ENCODE measurements around the gene HIGD1A. TPM values are rescaled to one million over a fixed set of nuclear protein-coding genes. Genes with fewer than 3 reads are reported as not detected.

The HIGD1A gene
- total RNA-seq, 4 donors from 2014 or later, result 123 to 156 (median 139) TPM

- Histone ChIP-seq H3K9me3 (no peaks in the 10 kb centered on the region), H3K4me3 (no peak overlapping the region), H3K27me3 (no peaks in the 10 kb centered on the region), H3K36me3 (no peaks in the 10 kb centered on the region), H3K4me1 (peaks cover 34 to 50% of the 10 kb centered on the region in 2 donors), H3K27ac (peak overlapping the region; percentile 85 to 99 (median 94))
- intact Hi-C loops (cut with DNase I; ENCODE audit: low total_unique reads), result loop anchor here (10.0 kb wide), 1 partner anchor 517 kb away; no protein-coding TSS in a partner anchor
- DNase-seq (no peak), ATAC-seq (no peak)
- TF ChIP-seq POLR2A (IDR thresholded peaks at IDR 0.05), result no peak
- in situ Hi-C loops (cut with MboI; ENCODE audit: low sequenced_read_pairs in 4 of 4), result loop anchor here (5.0 to 25.0 kb wide), 4 partner anchors 39 to 157 kb away; partner anchors contain the start of genes SEC22C (in 2 of the 4), ZBTB47 (in 2 of the 4), HHATL (in 1 of the 4) and SS18L2 (in 1 of the 4)
These were observed 62.5 kb downstream of the HIGD1A start for GRCh38 chr3:42741796-42742195.

GRCh38 chr3:42739401-42740158 lies 64.7 kb downstream of the HIGD1A start:
- ATAC-seq (peak; percentile 85 to 87), DNase-seq (peak; percentile 98 to 100)
- Histone ChIP-seq H3K27ac (peak overlapping the region; percentile 85 to 99 (median 94)), H3K9me3 (no peaks in the 10 kb centered on the region), H3K4me1 (peaks cover 22 to 42% of the 10 kb centered on the region in 2 donors), H3K27me3 (no peaks in the 10 kb centered on the region), H3K36me3 (no peaks in the 10 kb centered on the region), H3K4me3 (no peak overlapping the region)
- peak in 1 of 5 experiments; percentile 42 for TF ChIP-seq CTCF (IDR thresholded peaks at IDR 0.05 in 4 of 5, conservative IDR thresholded peaks at IDR 0.05 in 1 of 5)
- TF ChIP-seq POLR2A (IDR thresholded peaks at IDR 0.05), result peak; percentile 64 to 72
- intact Hi-C loops (cut with DNase I; ENCODE audit: low total_unique reads) (loop anchor here (1.0 to 10.0 kb wide), 3 partner anchors 37 to 515 kb away; partner anchors contain the start of genes HHATL and KLHL40), in situ Hi-C loops (cut with MboI; ENCODE audit: low sequenced_read_pairs in 4 of 4) (loop anchor here (5.0 to 25.0 kb wide), 4 partner anchors 37 to 155 kb away; partner anchors contain the start of genes SEC22C (in 2 of the 4), ZBTB47 (in 2 of the 4), HHATL (in 1 of the 4) and SS18L2 (in 1 of the 4))

GRCh38 chr3:42736531-42736930 lies 67.8 kb downstream of the HIGD1A start:
- intact Hi-C loops (cut with DNase I; ENCODE audit: low total_unique reads), result no loop called here
- H3K27me3 ChIP-seq, result no peaks in the 10 kb centered on the region
- TF ChIP-seq CTCF (IDR thresholded peaks at IDR 0.05 in 4 of 5, conservative IDR thresholded peaks at IDR 0.05 in 1 of 5) (no peak), POLR2A (IDR thresholded peaks at IDR 0.05) (no peak)
- no peaks in the 10 kb centered on the region for H3K9me3 ChIP-seq
- H3K27ac ChIP-seq, result peak overlapping the region; percentile 1 to 70 (median 36)
- no peak for DNase-seq
- H3K36me3 ChIP-seq, result no peaks in the 10 kb centered on the region
- no peak for ATAC-seq
- peaks cover 21 to 36% of the 10 kb centered on the region in 2 donors for H3K4me1 ChIP-seq
- in situ Hi-C loops (cut with MboI; ENCODE audit: low sequenced_read_pairs in 4 of 4), result loop anchor here in 1 of 4 donors (25.0 kb wide), 1 partner anchor 149 kb away; the partner anchor contains the start of genes SEC22C and SS18L2
- no peak overlapping the region for H3K4me3 ChIP-seq

- DNase-seq, result no peak
- peaks cover 21 to 32% of the 10 kb centered on the region in 2 donors for H3K4me1 ChIP-seq
These were observed 68.2 kb downstream of the HIGD1A start for GRCh38 chr3:42736081-42736480.

More at GRCh38 chr3:42736081-42736480, 68.2 kb downstream of the HIGD1A start:
- no peaks in the 10 kb centered on the region for H3K36me3 ChIP-seq
- H3K27me3 ChIP-seq, result no peaks in the 10 kb centered on the region
- intact Hi-C loops (cut with DNase I; ENCODE audit: low total_unique reads), result no loop called here
- H3K9me3 ChIP-seq, result no peaks in the 10 kb centered on the region
- no peak for ATAC-seq
- in situ Hi-C loops (cut with MboI; ENCODE audit: low sequenced_read_pairs in 4 of 4), result loop anchor here in 1 of 4 donors (25.0 kb wide), 1 partner anchor 149 kb away; the partner anchor contains the start of genes SEC22C and SS18L2
- no peak overlapping the region for H3K4me3 ChIP-seq
- peak overlapping the region; percentile 1 to 70 (median 36) for H3K27ac ChIP-seq
- TF ChIP-seq CTCF (IDR thresholded peaks at IDR 0.05 in 4 of 5, conservative IDR thresholded peaks at IDR 0.05 in 1 of 5) (no peak), POLR2A (IDR thresholded peaks at IDR 0.05) (no peak)

Data from gastrocnemius medialis (tissue), 4 donors.